Activated naive CD4-positive, alpha-beta T cell treated with anti-CD3 and anti-CD28 coated beads for 36 hours (primary cell): ENCODE data around the gene NT5DC2. TPM values are rescaled to one million over a fixed set of nuclear protein-coding genes. Genes with fewer than 3 reads are reported as not detected.

ENCODE experiments used
- CTCF ChIA-PET: fragments of 350-600 bp; sonication (Branson Sonifier 250); formaldehyde crosslinking; loops from one replicate; lab custom pipeline; 2021; ENCODE audit warnings: antibody characterized with exemption; lab: Charles Lee
- DNase-seq: peaks from one replicate; pipeline ENCODE4 v3.0.0-alpha.2; 2020
- H3K27ac Mint-ChIP-seq: one replicate; pipeline ENCODE4 v1.8.0; 2021; ENCODE audit warnings: mild to moderate bottlenecking, mixed read lengths
- H3K27me3 Mint-ChIP-seq: one replicate; pipeline ENCODE4 v1.8.0; 2021; ENCODE audit warnings: low read depth, mixed read lengths
- H3K36me3 Mint-ChIP-seq: one replicate; pipeline ENCODE4 v1.8.0; 2021; ENCODE audit warnings: low read depth, mixed read lengths
- H3K4me1 Mint-ChIP-seq: one replicate; pipeline ENCODE4 v1.8.0; 2021; ENCODE audit warnings: low read depth, mixed read lengths
- H3K4me3 Mint-ChIP-seq: one replicate; pipeline ENCODE4 v1.8.0; 2021; ENCODE audit warnings: mild to moderate bottlenecking, moderate library complexity, mixed read lengths
- H3K9me3 Mint-ChIP-seq: one replicate; pipeline ENCODE4 v1.8.0; 2021; ENCODE audit warnings: mixed read lengths
- intact Hi-C: fragments of 100-400 bp; cut with micrococcal nuclease; formaldehyde crosslinking; loops from one replicate; pipeline ENCODE4 v1.15.1; 2023
- total RNA-seq, 2 experiments: library from RNA; stranded (reverse); gene quantifications; one replicate each; pipeline ENCODE4 v1.2.3, GENCODE V29; 2021

NT5DC2 gene
- total RNA-seq, 2 experiments from 2014 or later = 20.4 to 20.8 TPM

DNA sequence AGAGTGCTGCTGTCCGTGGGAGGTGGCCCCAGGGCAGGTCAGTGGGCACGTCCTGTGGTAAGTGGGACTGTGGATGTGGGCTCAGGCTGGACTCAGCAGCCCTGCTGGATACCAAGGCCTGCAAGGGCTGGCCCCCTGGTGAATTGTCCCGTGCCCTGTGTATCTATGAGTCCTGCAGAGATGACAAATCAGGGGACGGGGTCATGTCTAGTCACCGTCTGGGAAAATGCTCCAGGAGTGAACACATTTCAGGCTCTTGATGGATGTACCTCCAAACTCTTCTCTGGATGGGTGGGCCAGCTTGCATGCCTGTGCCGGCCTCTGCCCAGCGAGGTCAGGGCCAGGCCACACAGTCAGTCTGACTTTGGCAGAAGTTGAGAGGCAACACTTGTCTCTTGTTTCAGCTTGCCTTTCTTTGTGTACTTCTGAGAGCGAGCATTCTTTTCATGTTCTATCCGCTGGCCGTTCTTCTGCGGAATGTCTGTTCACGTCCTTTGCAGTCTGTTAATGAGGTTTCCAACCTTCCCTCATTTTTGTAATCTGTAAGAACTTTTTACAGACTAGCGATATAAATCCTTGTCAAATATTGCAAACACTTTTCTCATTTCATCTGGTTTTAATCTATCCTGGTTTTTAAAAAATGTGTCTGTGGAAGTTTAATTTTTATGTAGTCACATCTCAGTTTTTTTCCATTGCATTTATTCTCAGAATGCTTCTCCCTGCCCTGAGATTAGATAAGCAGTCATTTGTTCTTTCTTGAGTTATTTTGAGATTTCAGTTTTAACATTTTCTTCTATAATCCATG, 49.9 kb downstream of the NT5DC2 start:
- DNase-seq = no peak
- H3K27me3 Mint-ChIP-seq = no peaks in the 10 kb centered on the region
- no peaks in the 10 kb centered on the region for H3K4me1 Mint-ChIP-seq
- peak overlapping the region; percentile 61 for H3K27ac Mint-ChIP-seq
- H3K4me3 Mint-ChIP-seq = no peak overlapping the region
- no peaks in the 10 kb centered on the region for H3K9me3 Mint-ChIP-seq
- intact Hi-C loops = no loop called here
- CTCF ChIA-PET = no interaction called here
- peaks cover 10% of the 10 kb centered on the region for H3K36me3 Mint-ChIP-seq

DNA sequence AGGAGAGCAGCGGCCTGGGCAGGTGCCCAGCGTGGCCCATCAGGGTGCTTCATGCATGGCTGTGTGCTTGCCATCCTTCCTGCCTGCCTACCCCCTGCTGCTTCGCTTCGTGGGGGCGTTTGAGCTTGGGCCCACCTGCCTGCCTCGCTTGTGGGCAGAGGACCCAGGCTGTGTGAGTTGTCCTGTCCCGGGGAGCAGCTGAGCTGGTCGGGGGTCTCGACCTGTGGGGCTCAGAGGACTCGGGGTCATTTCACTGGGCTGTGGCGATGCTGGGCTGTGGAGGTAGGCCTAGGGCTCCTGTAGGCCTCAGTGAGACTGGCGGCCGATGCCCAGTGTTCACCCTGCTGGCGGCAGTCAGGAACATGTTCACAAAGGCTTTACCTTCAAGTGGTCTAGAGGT, 50.6 kb downstream of the NT5DC2 start:
- intact Hi-C loops = no loop called here
- Mint-ChIP-seq H3K4me1 (no peaks in the 10 kb centered on the region), H3K4me3 (no peak overlapping the region), H3K9me3 (no peaks in the 10 kb centered on the region), H3K27ac (no peak overlapping the region), H3K27me3 (no peaks in the 10 kb centered on the region), H3K36me3 (peaks cover 13% of the 10 kb centered on the region)
- no peak for DNase-seq
- CTCF ChIA-PET = no interaction called here

DNA sequence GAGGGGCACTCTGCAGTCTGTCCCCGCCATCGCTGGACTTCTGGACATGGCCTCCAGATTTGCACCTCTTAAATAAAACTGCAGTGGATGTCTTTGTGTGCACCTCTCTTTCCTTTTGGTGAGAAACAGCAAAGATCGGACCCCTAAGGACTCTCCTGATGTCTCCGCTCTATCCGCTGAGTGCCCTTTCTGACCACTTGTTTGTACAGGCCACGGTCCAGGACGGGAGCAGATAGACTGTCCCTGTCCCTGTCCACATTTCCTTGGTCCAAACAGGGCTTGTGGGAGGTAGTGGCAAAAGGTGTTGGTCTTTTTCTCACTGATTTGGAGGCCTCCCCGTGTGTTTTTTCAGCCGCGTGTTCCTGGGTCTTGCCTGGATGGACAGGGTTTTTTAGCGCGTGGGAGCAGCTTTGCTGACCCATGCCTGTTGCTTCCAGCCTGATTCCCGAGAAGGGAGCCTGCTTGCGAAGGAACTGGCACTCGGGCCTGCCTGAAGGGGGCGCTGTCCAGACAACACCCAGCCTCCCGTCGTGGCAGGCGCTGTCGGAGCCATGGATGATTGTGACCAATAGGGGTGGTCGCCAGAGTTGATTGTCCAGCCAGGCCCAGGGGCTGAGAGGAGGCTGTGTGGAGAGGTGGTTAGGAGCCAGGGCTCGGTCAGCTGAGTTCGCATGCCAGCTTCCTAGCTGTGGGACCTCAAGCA, 51.7 kb downstream of the NT5DC2 start:
- Mint-ChIP-seq H3K4me1 (no peaks in the 10 kb centered on the region), H3K27ac (no peak overlapping the region), H3K36me3 (peaks cover 10% of the 10 kb centered on the region), H3K27me3 (no peaks in the 10 kb centered on the region), H3K9me3 (no peaks in the 10 kb centered on the region), H3K4me3 (no peak overlapping the region)
- CTCF ChIA-PET = interaction anchor here (0.6 to 1.6 kb wide), 2 partner anchors 16 to 174 kb away, joined by 3 to 4 read pairs; no protein-coding TSS in a partner anchor
- intact Hi-C loops = no loop called here
- DNase-seq = no peak

DNA sequence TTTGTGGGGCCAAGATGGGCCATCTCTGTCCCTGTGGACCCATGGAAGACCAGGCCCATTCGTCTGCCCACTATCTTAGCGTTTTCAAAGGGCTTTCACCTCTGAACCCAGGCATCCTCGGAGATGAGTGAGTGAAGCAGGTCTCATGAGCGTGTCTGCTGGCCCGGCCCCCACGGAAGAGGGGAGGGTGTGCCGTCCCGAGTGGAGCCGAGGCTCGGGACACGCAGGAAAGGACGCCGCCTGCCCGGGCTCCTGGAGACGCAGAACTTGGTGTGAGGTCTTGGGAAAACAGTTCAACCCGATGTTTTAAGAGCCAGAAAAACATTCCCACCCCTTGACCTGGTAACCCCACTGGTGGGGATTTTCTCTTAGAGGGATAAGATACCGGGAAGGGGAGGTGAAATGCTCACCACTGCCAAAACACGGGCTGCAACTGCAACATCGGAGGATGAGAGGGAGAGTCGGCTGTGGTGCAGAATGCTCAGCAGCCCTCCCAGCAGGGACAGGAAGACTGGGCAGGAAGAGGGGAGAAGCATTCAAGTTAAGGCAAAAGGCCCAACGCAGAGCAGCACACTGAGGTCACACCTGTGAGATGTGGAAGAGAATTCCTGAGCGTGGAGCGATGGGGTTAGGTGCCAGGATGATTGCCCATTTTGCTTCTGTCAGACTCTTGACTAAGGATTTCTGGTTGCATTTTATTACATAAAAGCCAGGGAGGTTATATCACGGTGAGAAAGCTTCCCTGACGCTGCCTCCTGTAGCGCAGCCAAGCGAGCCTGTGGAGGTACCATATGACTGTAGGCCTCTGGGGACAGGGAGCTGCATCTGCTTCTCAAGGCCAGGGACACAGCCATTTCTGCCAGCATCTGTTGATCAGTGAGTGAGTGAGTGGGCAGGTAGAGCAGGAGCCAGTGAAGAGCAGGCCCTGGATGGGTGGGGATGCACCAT, 52.6 kb downstream of the NT5DC2 start:
- no peaks in the 10 kb centered on the region for H3K27me3 Mint-ChIP-seq
- H3K36me3 Mint-ChIP-seq = peaks cover 14% of the 10 kb centered on the region
- no peak for DNase-seq
- H3K9me3 Mint-ChIP-seq = no peaks in the 10 kb centered on the region
- CTCF ChIA-PET = interaction anchor here (1.6 kb wide), 1 partner anchor 15 kb away, joined by 3 read pairs; no protein-coding TSS in a partner anchor
- H3K4me1 Mint-ChIP-seq = no peaks in the 10 kb centered on the region
- H3K27ac Mint-ChIP-seq = no peak overlapping the region
- no peak overlapping the region for H3K4me3 Mint-ChIP-seq
- intact Hi-C loops = no loop called here

DNA sequence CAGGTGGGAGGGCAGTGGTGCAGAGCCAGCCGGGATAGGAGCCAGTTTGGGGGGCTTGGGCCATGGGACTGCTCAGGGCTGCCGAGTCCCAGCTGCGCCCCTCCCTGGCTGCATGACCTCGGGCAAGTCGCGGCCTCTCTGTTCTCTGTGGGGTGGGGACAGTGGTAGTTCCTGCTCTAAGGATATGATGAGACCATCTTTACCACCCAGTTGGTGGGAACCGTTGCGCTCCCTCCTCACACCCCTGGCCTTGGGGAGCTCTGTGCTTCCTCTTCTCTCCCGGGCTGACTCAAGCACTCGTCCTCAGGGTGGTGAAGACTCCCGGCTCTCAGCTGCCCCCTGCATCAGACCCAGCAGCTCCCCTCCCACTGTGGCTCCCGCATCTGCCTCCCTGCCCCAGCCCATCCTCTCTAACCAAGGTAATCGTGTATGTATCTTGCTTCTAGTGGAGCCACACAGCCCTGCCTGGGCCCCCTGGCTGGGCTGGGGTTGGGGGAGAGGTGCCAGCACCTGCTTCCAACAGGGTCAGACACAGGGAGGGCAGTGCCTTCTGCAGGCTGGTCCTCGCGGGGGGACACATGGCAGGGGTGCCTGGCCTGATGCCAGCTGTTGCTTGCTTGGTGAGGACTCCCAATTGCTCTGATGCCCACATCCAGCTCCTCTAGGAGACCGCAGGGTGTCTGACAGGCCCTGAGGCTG, 53.6 kb downstream of the NT5DC2 start:
- Mint-ChIP-seq H3K9me3 (no peaks in the 10 kb centered on the region), H3K4me1 (no peaks in the 10 kb centered on the region), H3K27me3 (no peaks in the 10 kb centered on the region), H3K27ac (no peak overlapping the region), H3K36me3 (peaks cover 17% of the 10 kb centered on the region), H3K4me3 (no peak overlapping the region)
- no peak for DNase-seq
- intact Hi-C loops = no loop called here
- CTCF ChIA-PET = no interaction called here

DNA sequence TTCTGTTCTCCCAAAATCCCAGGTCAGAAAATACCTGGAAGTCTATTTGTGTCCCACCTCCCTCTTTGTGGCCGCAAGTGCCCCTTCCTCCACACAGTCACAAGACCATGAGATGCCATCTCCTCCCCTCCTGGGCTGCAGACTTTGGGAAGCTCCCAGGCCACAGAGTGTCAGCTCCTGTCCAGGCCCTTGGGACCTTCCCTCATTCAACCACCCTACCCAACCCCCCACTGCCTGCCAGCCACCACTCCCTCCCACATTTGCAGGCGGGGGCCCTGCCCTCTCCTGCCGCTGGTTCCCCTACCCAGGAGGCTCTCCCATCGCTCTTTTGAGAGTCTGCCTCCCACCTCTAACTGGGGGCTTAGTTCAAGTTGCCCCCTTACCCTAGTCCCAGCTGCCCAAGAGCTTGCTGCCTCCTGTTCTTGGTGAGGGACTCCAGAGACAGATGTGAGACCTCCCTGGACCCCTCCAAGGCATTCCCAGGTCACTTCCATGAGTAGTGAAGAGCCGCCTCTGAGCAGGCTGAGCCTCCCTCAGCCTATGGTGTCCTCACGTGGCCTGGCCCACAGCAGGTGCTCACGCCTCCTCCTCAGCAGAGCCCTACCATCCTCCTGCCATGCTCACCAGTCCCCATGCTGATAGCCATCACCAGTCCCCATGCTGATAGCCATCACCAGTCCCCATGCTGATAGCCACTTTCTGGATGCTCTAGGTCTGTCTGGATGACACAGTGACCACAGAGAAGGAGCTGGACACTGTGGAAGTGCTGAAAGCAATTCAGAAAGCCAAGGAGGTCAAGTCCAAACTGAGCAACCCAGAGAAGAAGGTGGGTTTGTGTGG, 54.4 kb downstream of the NT5DC2 start:
- intact Hi-C loops = no loop called here
- DNase-seq = no peak
- peaks cover 17% of the 10 kb centered on the region for H3K36me3 Mint-ChIP-seq
- no peaks in the 10 kb centered on the region for H3K9me3 Mint-ChIP-seq
- H3K27me3 Mint-ChIP-seq = no peaks in the 10 kb centered on the region
- no peak overlapping the region for H3K4me3 Mint-ChIP-seq
- H3K4me1 Mint-ChIP-seq = no peaks in the 10 kb centered on the region
- CTCF ChIA-PET = no interaction called here
- H3K27ac Mint-ChIP-seq = no peak overlapping the region

DNA sequence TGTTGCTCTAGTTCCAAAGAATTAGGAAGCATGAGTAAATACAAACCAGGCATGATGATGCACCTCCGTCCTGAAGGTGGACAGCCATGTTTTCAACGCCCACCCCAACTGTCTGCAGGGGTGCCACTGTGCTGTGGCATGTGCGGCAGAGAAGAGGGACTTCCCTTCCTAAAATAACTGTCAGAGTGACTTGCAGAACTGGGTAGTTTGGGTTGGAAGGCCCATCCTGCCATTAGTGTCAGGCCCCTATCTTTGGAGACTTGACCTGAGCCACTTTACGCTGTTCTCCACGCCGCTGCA, 55.9 kb downstream of the NT5DC2 start:
- H3K27ac Mint-ChIP-seq = no peak overlapping the region
- H3K27me3 Mint-ChIP-seq = no peaks in the 10 kb centered on the region
- intact Hi-C loops = no loop called here
- peaks cover 22% of the 10 kb centered on the region for H3K36me3 Mint-ChIP-seq
- no peak for DNase-seq
- no peaks in the 10 kb centered on the region for H3K4me1 Mint-ChIP-seq
- no peaks in the 10 kb centered on the region for H3K9me3 Mint-ChIP-seq
- CTCF ChIA-PET = no interaction called here
- H3K4me3 Mint-ChIP-seq = no peak overlapping the region

DNA sequence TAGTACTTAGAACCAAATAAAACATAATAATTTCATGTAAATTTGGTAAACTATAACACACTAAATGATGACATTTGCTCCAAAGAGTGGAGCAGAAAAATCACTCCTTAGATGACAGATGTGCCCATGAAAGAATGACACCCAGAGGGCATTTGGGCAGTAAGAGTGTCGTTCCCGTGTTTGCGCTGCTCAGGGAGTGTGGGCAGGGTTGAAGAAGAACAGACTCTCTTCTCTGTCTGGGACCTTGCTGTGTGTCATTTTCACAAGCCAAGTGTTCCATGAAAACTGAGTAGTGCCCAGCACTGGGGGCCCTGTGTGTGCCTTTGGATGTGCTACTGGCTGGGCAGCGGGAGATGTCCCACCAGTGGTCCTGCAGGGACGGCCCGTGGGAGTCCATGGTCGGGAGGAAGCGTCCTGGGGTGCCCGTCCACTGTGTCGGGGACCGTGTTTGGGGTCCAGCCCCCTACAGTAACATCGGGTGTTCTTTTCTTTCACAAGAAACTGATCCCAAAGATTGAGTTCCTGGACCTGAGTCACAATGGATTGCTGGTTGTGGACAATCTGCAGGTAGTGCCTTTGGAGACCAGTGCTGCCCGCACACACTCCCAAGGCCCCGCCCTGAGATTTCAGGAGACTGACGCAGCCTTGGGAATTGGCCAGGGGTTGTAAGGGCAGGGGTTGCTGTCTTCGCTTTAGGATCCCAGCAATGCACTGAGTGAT, 56.4 kb downstream of the NT5DC2 start:
- no peak overlapping the region for H3K4me3 Mint-ChIP-seq
- intact Hi-C loops = no loop called here
- H3K4me1 Mint-ChIP-seq = no peaks in the 10 kb centered on the region
- no peaks in the 10 kb centered on the region for H3K9me3 Mint-ChIP-seq
- CTCF ChIA-PET = no interaction called here
- peaks cover 24% of the 10 kb centered on the region for H3K36me3 Mint-ChIP-seq
- DNase-seq = no peak
- H3K27ac Mint-ChIP-seq = no peak overlapping the region
- no peaks in the 10 kb centered on the region for H3K27me3 Mint-ChIP-seq

Other genes starting within 250 kb of the NT5DC2 start
- 10 to 100 TPM; 25.9 to 27.7 TPM for gene GLYCTK, start 246.0 kb downstream of the NT5DC2 start, total RNA-seq
- 1 to 10 TPM; 9.4 TPM for gene DNAH1, start 217.5 kb downstream of the NT5DC2 start, total RNA-seq
- 10 to 100 TPM; 87.0 to 89.3 TPM for gene BAP1, start 123.8 kb downstream of the NT5DC2 start, total RNA-seq
- 10 to 100 TPM; 22.5 to 24.8 TPM for gene PHF7, start 123.2 kb downstream of the NT5DC2 start, total RNA-seq
- gene SEMA3G, start 88.8 kb downstream of the NT5DC2 start, total RNA-seq = not detected
- 1 to 10 TPM; 7.2 to 7.6 TPM for gene TNNC1, start 79.8 kb downstream of the NT5DC2 start, total RNA-seq
- 10 to 100 TPM; 50.4 to 52.5 TPM for gene NISCH, start 78.3 kb downstream of the NT5DC2 start, total RNA-seq
- under 1 TPM; 0.10 to 0.17 TPM for gene STAB1, start 38.5 kb downstream of the NT5DC2 start, total RNA-seq
- gene UQCC5, start 2.7 kb upstream of the NT5DC2 start, total RNA-seq = 10 to 100 TPM; 12.3 to 13.1 TPM
- gene PBRM1, start 152.1 kb upstream of the NT5DC2 start, total RNA-seq = 10 to 100 TPM; 49.9 to 57.7 TPM
- gene GNL3, start 152.2 kb upstream of the NT5DC2 start, total RNA-seq = 100 to 1,000 TPM; 195 to 197 TPM
- gene GLT8D1, start 171.9 kb upstream of the NT5DC2 start, total RNA-seq = 10 to 100 TPM; 24.5 to 25.4 TPM
- 100 to 1,000 TPM; 118 to 123 TPM for gene SPCS1, start 172.2 kb upstream of the NT5DC2 start, total RNA-seq
- 10 to 100 TPM; 12.8 to 15.3 TPM for gene NEK4, start 237.1 kb upstream of the NT5DC2 start, total RNA-seq
- gene ITIH1, start 243.7 kb upstream of the NT5DC2 start, total RNA-seq = not detected